Progenitor cell of endocrine pancreas (in vitro differentiated cells): ENCODE measurements around the gene NRXN2. TPM values are rescaled to one million over a fixed set of nuclear protein-coding genes. Genes with fewer than 3 reads are reported as not detected.

ENCODE experiments used
- DNase-seq: peaks from one replicate; pipeline ENCODE4 v3.0.0; 2021; ENCODE audit warnings: low spot score; ENCODE audit not compliant: unreplicated experiment
- H3K27ac Mint-ChIP-seq: 2 replicates; pipeline ENCODE4 v1.8.0; 2021; ENCODE audit warnings: mild to moderate bottlenecking, moderate library complexity, mixed read lengths
- H3K27me3 Mint-ChIP-seq: 2 replicates; pipeline ENCODE4 v1.8.0; 2021; ENCODE audit warnings: mixed read lengths
- H3K36me3 Mint-ChIP-seq: 2 replicates; pipeline ENCODE4 v1.8.0; 2022; ENCODE audit warnings: mixed read lengths; ENCODE audit not compliant: insufficient read depth
- H3K4me1 Mint-ChIP-seq: 2 replicates; pipeline ENCODE4 v1.8.0; 2021; ENCODE audit warnings: low read depth, mixed read lengths
- H3K4me3 Mint-ChIP-seq: 2 replicates; pipeline ENCODE4 v1.8.0; 2021; ENCODE audit warnings: low read depth, mild to moderate bottlenecking, moderate library complexity, mixed read lengths
- H3K9me3 Mint-ChIP-seq: 2 replicates; pipeline ENCODE4 v1.8.0; 2021; ENCODE audit warnings: low read depth, mixed read lengths
- total RNA-seq: library from RNA; stranded (reverse); gene quantifications from 2 replicates; pipeline ENCODE4 v1.2.1, GENCODE V29; 2021
- TF ChIP-seq, protein P1 (sequence below): fragments of 200-600 bp; sonication (generic); IDR thresholded peaks from one replicate; pipeline ENCODE4 v1.5.0; 2021; ENCODE audit warnings: antibody characterized with exemption, mild to moderate bottlenecking; ENCODE audit not compliant: unreplicated experiment

NRXN2 gene
- total RNA-seq, 1 donor from 2014 or later, result 0.17 TPM

DNA sequence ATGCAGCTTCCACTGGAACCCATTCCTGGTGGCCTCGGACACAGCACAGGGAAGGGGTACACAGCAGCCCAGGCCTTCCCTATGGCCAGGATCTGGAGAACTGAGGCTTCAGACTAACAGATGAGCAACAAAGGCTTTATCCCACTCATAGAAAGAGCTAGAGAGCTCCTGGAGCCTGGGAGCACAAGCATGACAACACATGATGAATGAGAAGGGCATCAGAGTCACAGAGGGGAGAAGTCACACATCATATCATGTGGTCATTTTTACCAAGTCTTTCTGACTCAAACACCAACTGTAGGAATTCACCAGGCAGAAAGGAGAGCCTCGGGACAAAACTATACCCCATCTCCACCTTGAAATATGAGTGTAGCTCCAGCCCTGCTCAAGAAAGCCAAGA lies 43.2 kb downstream of the NRXN2 start:
- DNase-seq, result no peak
- no peak overlapping the region for H3K4me3 Mint-ChIP-seq
- H3K4me1 Mint-ChIP-seq, result peaks cover 21% of the 10 kb centered on the region
- H3K36me3 Mint-ChIP-seq, result no peaks in the 10 kb centered on the region
- H3K27ac Mint-ChIP-seq, result no peak overlapping the region
- no peaks in the 10 kb centered on the region for H3K9me3 Mint-ChIP-seq
- H3K27me3 Mint-ChIP-seq, result peaks cover 80% of the 10 kb centered on the region
- TF ChIP-seq, protein P1, sequence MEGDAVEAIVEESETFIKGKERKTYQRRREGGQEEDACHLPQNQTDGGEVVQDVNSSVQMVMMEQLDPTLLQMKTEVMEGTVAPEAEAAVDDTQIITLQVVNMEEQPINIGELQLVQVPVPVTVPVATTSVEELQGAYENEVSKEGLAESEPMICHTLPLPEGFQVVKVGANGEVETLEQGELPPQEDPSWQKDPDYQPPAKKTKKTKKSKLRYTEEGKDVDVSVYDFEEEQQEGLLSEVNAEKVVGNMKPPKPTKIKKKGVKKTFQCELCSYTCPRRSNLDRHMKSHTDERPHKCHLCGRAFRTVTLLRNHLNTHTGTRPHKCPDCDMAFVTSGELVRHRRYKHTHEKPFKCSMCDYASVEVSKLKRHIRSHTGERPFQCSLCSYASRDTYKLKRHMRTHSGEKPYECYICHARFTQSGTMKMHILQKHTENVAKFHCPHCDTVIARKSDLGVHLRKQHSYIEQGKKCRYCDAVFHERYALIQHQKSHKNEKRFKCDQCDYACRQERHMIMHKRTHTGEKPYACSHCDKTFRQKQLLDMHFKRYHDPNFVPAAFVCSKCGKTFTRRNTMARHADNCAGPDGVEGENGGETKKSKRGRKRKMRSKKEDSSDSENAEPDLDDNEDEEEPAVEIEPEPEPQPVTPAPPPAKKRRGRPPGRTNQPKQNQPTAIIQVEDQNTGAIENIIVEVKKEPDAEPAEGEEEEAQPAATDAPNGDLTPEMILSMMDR, result no peak

DNA sequence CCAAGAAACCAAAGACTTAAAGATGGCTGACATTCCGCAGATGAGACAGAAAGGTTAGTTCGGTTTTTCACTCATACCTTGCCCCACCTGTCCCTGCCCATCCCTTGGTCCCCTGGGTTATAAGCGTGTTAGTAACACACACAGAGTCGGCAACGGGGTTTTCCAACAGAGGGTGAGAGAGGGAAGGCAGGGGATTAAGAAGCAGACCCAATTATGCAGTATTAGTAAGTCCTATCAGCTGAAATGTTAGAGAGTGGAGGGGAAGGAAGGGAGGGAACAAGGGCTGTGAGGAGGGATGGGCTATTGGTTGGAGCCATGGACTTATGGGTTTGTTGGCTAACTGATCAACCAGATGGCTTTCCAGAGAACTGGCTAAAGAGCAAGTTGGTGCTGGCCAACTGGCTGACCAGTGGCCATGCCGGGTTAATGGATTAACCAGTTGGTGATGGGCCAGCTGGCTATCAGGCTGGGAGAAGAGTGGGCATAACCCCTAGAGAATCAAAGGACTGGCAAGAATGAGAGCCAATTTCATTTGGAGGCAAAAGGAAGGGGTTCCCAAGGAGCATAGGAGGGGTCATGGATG lies 45.5 kb downstream of the NRXN2 start:
- Mint-ChIP-seq H3K27me3 (peaks cover 70% of the 10 kb centered on the region), H3K36me3 (no peaks in the 10 kb centered on the region), H3K4me3 (no peak overlapping the region), H3K4me1 (peaks cover 27% of the 10 kb centered on the region), H3K9me3 (no peaks in the 10 kb centered on the region), H3K27ac (no peak overlapping the region)
- TF ChIP-seq, protein P1, result no peak
- no peak for DNase-seq

GRCh38 chr11:64676261-64676615 lies 46.8 kb downstream of the NRXN2 start:
- TF ChIP-seq, protein P1, result no peak
- no peak for DNase-seq
- H3K4me1 Mint-ChIP-seq, result peaks cover 26% of the 10 kb centered on the region
- no peaks in the 10 kb centered on the region for H3K9me3 Mint-ChIP-seq
- no peak overlapping the region for H3K4me3 Mint-ChIP-seq
- peaks cover 73% of the 10 kb centered on the region for H3K27me3 Mint-ChIP-seq
- H3K27ac Mint-ChIP-seq, result no peak overlapping the region
- no peaks in the 10 kb centered on the region for H3K36me3 Mint-ChIP-seq

GRCh38 chr11:64675450-64676260 lies 47.3 kb downstream of the NRXN2 start:
- no peak for DNase-seq
- no peaks in the 10 kb centered on the region for H3K36me3 Mint-ChIP-seq
- peaks cover 24% of the 10 kb centered on the region for H3K4me1 Mint-ChIP-seq
- no peak overlapping the region for H3K4me3 Mint-ChIP-seq
- TF ChIP-seq, protein P1, result no peak
- peaks cover 76% of the 10 kb centered on the region for H3K27me3 Mint-ChIP-seq
- H3K9me3 Mint-ChIP-seq, result no peaks in the 10 kb centered on the region
- no peak overlapping the region for H3K27ac Mint-ChIP-seq

- no peak for DNase-seq
- H3K4me1 Mint-ChIP-seq, result peaks cover 24% of the 10 kb centered on the region
- peaks cover 75% of the 10 kb centered on the region for H3K27me3 Mint-ChIP-seq
- no peak overlapping the region for H3K27ac Mint-ChIP-seq
- H3K4me3 Mint-ChIP-seq, result no peak overlapping the region
- H3K36me3 Mint-ChIP-seq, result no peaks in the 10 kb centered on the region
- TF ChIP-seq, protein P1, result no peak
- H3K9me3 Mint-ChIP-seq, result no peaks in the 10 kb centered on the region
Observed at GRCh38 chr11:64674774-64675173, 48.2 kb downstream of the NRXN2 start.
